A673 (cell line): ENCODE data around the gene SLC43A1. TPM values are rescaled to one million over a fixed set of nuclear protein-coding genes. Genes with fewer than 3 reads are reported as not detected.

Source experiments
- BruUV-seq: library from RNA; stranded (reverse); fragments of 400-500 nt; replicated peaks from 2 replicates; lab custom pipeline; 2021; lab: Mats Ljungman, UMichigan
- CTCF ChIA-PET: fragments of 300-600 bp; sonication (Branson Sonifier 250); formaldehyde crosslinking; loops from one replicate; lab custom pipeline; 2022; ENCODE audit warnings: antibody characterized with exemption; lab: Charles Lee
- POLR2A ChIA-PET: fragments of 300-600 bp; sonication (Branson Sonifier 250); formaldehyde crosslinking; loops from one replicate; lab custom pipeline; 2022; ENCODE audit warnings: antibody characterized with exemption; ENCODE audit not compliant: low non-redundant PET; lab: Charles Lee
- DNase-seq: peaks from one replicate; pipeline ENCODE4 v3.0.0-alpha.2; 2015; ENCODE audit warnings: low spot score
- H3K27ac ChIP-seq: fragments of 200-600 bp; sonication (generic); 2 replicates; pipeline ENCODE4 v1.5.1; 2016; ENCODE audit warnings: mixed run types, low read depth, mild to moderate bottlenecking, mixed read lengths, antibody characterized with exemption, low read length; ENCODE audit not compliant: poor library complexity, severe bottlenecking
- H3K27me3 ChIP-seq: fragments of 200-600 bp; sonication (generic); replicated peaks from 2 replicates; pipeline ENCODE4 v1.6.1; 2017; ENCODE audit warnings: mixed run types, low read depth, mild to moderate bottlenecking, mixed read lengths, antibody characterized with exemption, low read length; ENCODE audit not compliant: insufficient read depth, poor library complexity
- H3K36me3 ChIP-seq: fragments of 200-600 bp; sonication (generic); 2 replicates; pipeline ENCODE4 v1.6.1; 2016; ENCODE audit warnings: mixed run types, mild to moderate bottlenecking, mixed read lengths, antibody characterized with exemption, low read length; ENCODE audit not compliant: insufficient read depth, poor library complexity, severe bottlenecking
- H3K4me1 ChIP-seq: fragments of 200-600 bp; sonication (generic); 2 replicates; pipeline ENCODE4 v1.6.1; 2017; ENCODE audit warnings: mixed run types, mild to moderate bottlenecking, mixed read lengths, antibody characterized with exemption, low read length; ENCODE audit not compliant: insufficient read depth, poor library complexity, severe bottlenecking
- H3K4me3 ChIP-seq: fragments of 200-600 bp; sonication (generic); 2 replicates; pipeline ENCODE4 v1.5.1; 2016; ENCODE audit warnings: low read depth, mixed run types, mild to moderate bottlenecking, mixed read lengths, low read length; ENCODE audit not compliant: poor library complexity, severe bottlenecking
- H3K9me3 ChIP-seq: fragments of 200-600 bp; sonication (generic); 2 replicates; pipeline ENCODE4 v1.6.1; 2016; ENCODE audit warnings: mixed run types, low read depth, mild to moderate bottlenecking, mixed read lengths, antibody characterized with exemption, low read length; ENCODE audit not compliant: poor library complexity, severe bottlenecking
- EZH2 ChIP-seq: fragments of 200-600 bp; sonication (generic); IDR thresholded peaks from 2 replicates; pipeline ENCODE4 v1.6.1; 2017; ENCODE audit warnings: borderline replicate concordance, low read depth, mild to moderate bottlenecking, mixed read lengths, antibody characterized with exemption, low read length; ENCODE audit not compliant: poor library complexity, severe bottlenecking
- intact Hi-C: fragments of 100-400 bp; cut with micrococcal nuclease; formaldehyde crosslinking; loops from one replicate; pipeline ENCODE4 v1.10.0; 2022; ENCODE audit not compliant: unreplicated experiment
- total RNA-seq: library from RNA; stranded (reverse); gene quantifications from 2 replicates; pipeline ENCODE4 v1.2.3, GENCODE V29; 2021
- TF ChIP-seq, protein P1 (sequence below): fragments of 300-800, 200-600 bp; sonication (generic); conservative IDR thresholded peaks from 2 replicates; pipeline ENCODE4 v1.5.1; 2017; ENCODE audit warnings: low read depth, mild to moderate bottlenecking, antibody characterized with exemption, low read length, moderate library complexity, mixed read lengths

SLC43A1 gene
- total RNA-seq, 1 experiment from 2014 or later, result 18.4 TPM

DNA sequence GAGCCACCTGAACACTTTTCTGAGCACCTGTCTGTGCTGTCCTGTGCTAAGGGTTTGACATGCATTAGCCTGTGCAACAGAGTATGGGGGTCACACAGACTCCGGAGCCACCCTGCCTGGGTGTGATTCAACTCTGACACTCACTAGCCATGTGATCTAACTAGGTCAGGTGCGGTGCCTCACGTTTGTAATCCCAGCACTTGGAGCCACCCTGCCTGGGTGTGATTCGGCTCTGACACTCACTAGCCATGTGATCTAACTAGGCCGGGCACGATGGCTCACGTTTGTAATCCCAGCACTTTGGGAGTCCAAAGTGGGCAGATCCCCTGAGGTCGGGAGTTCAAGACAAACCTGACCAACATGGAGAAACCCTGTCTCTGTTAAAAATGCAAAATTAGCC is 40.5 kb upstream of the SLC43A1 start:
- POLR2A ChIA-PET, result no interaction called here
- Histone ChIP-seq H3K4me1 (no peaks in the 10 kb centered on the region), H3K4me3 (no peak overlapping the region), H3K36me3 (no peaks in the 10 kb centered on the region), H3K27ac (no peak overlapping the region), H3K27me3 (no peaks in the 10 kb centered on the region), H3K9me3 (no peaks in the 10 kb centered on the region)
- CTCF ChIA-PET, result no interaction called here
- intact Hi-C loops, result no loop called here
- TF ChIP-seq EZH2, result no peak
- TF ChIP-seq, protein P1, sequence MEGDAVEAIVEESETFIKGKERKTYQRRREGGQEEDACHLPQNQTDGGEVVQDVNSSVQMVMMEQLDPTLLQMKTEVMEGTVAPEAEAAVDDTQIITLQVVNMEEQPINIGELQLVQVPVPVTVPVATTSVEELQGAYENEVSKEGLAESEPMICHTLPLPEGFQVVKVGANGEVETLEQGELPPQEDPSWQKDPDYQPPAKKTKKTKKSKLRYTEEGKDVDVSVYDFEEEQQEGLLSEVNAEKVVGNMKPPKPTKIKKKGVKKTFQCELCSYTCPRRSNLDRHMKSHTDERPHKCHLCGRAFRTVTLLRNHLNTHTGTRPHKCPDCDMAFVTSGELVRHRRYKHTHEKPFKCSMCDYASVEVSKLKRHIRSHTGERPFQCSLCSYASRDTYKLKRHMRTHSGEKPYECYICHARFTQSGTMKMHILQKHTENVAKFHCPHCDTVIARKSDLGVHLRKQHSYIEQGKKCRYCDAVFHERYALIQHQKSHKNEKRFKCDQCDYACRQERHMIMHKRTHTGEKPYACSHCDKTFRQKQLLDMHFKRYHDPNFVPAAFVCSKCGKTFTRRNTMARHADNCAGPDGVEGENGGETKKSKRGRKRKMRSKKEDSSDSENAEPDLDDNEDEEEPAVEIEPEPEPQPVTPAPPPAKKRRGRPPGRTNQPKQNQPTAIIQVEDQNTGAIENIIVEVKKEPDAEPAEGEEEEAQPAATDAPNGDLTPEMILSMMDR, result no peak
- DNase-seq, result no peak
- BruUV-seq, result no TSS peak

DNA sequence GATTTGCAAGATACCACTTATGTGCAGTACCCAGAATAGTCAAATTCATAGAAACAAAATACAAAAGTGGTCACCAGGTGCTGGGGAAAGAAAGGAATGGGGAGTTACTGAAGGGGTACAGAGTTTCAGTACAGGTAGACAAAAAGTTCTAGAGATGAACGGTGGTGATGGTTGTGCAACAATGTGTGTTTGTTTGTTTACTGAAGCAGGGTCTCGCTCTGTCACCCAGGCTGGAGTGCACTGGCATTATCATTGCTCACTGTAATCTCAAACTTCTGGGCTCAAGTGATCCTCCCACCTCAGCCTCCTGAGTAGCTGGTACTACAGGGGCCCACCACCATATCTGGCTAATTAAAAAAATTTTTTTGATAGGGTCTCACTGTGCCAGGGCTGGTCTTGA is 39.9 kb upstream of the SLC43A1 start:
- intact Hi-C loops, result no loop called here
- ChIA-PET CTCF (no interaction called here), POLR2A (no interaction called here)
- Histone ChIP-seq H3K27ac (no peak overlapping the region), H3K36me3 (no peaks in the 10 kb centered on the region), H3K4me3 (no peak overlapping the region), H3K4me1 (no peaks in the 10 kb centered on the region), H3K9me3 (no peaks in the 10 kb centered on the region), H3K27me3 (no peaks in the 10 kb centered on the region)
- no TSS peak for BruUV-seq
- TF ChIP-seq, protein P1, result no peak
- no peak for TF ChIP-seq EZH2
- DNase-seq, result no peak

DNA sequence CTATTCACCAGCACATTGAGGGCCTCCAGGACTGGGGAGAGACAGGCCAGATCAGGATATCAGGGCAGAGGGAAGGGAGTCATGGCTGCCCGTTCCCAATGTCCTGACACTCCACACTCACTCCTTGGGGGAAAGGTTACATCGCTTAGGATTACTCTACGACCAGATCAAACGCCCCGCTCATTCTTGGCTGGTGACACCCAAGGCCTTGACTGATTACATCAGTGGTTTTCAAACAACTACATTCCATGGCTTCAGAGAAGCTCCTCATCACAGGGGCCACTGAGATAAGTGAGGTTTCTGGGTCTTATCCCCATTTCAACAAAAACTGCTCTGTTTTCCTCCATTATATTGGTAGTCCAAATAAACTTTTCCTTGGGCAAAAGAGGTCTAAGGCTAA is 37.0 kb upstream of the SLC43A1 start:
- Histone ChIP-seq H3K27me3 (no peaks in the 10 kb centered on the region), H3K9me3 (no peaks in the 10 kb centered on the region), H3K36me3 (no peaks in the 10 kb centered on the region), H3K27ac (no peak overlapping the region), H3K4me1 (no peaks in the 10 kb centered on the region), H3K4me3 (no peak overlapping the region)
- CTCF ChIA-PET, result no interaction called here
- no peak for TF ChIP-seq EZH2
- TF ChIP-seq, protein P1, result no peak
- BruUV-seq, result no TSS peak
- POLR2A ChIA-PET, result no interaction called here
- intact Hi-C loops, result no loop called here
- DNase-seq, result no peak
